ENCODE measurements around the gene ALOXE3. TPM values are rescaled to one million over a fixed set of nuclear protein-coding genes. Genes with fewer than 3 reads are reported as not detected.

Gene ALOXE3
- total and polyA plus RNA-seq, 4 donors, result not detected

DNA sequence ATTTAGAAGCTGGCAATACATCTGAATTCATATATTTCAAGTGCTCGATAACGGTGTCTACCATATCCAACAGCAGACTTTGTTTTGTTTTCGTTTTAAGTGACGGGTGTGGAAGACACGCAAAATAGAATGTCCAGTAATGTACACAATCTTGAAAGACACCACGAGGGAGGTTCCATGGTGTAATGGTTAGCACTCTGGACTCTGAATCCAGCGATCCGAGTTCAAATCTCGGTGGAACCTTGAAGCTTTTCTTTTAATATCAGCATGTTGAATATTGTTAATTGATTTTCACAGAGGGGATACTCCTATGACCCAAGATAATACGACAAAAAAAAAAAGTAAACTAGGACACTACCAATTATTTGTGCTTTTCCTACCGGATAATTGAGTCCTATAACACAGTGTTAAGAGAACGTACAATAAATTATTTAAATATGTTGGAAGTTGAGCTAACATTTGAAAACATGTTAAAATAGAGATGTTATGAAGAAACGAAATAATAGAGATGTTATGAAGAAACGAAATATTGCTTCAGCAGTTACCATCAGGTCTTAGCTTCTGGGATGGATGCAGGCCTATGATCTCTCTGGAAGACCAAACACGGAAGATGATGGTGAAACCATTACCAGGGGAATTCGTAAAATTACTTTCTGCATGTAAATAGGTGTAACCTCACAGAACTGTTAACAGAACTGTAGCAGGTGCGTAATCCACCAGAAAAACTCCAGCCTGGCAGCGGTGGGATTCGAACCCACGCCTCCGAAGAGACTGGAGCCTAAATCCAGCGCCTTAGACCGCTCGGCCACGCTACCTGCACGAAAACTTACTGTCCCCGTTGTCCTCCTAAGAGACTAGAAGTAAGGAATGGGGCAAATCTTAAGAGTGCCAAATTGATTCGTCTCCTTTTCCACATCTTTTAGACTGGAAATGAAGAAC is 1.5 kb upstream of the ALOXE3 start:
- under 1% methylated on average over 28 of the region's 28 CpGs for WGBS
- DNase-seq (ENCODE audit: low spot score), result peak; percentile 89
- H3K9me3 ChIP-seq (ENCODE audit: control insufficient read depth in 4 of 4, low read length in 3 of 4), result no peaks in the 10 kb centered on the region
- TF ChIP-seq FOXA1 (IDR thresholded peaks at IDR 0.05), result no peak
- TF ChIP-seq, protein P1, sequence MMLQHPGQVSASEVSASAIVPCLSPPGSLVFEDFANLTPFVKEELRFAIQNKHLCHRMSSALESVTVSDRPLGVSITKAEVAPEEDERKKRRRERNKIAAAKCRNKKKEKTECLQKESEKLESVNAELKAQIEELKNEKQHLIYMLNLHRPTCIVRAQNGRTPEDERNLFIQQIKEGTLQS (IDR thresholded peaks at IDR 0.05), result peak; percentile 99
- no peak for TF ChIP-seq GABPA (IDR thresholded peaks at IDR 0.05 in 1 of 2, conservative IDR thresholded peaks at IDR 0.05 in 1 of 2)
- TF ChIP-seq, protein P2, sequence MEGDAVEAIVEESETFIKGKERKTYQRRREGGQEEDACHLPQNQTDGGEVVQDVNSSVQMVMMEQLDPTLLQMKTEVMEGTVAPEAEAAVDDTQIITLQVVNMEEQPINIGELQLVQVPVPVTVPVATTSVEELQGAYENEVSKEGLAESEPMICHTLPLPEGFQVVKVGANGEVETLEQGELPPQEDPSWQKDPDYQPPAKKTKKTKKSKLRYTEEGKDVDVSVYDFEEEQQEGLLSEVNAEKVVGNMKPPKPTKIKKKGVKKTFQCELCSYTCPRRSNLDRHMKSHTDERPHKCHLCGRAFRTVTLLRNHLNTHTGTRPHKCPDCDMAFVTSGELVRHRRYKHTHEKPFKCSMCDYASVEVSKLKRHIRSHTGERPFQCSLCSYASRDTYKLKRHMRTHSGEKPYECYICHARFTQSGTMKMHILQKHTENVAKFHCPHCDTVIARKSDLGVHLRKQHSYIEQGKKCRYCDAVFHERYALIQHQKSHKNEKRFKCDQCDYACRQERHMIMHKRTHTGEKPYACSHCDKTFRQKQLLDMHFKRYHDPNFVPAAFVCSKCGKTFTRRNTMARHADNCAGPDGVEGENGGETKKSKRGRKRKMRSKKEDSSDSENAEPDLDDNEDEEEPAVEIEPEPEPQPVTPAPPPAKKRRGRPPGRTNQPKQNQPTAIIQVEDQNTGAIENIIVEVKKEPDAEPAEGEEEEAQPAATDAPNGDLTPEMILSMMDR (IDR thresholded peaks at IDR 0.05; ENCODE audit: low read depth, low read length, missing input control), result peak; percentile 6
- no peak for TF ChIP-seq HNF4A (conservative IDR thresholded peaks at IDR 0.05)
- TF ChIP-seq JUND (IDR thresholded peaks at IDR 0.05), result peak in 1 of 2 donors; percentile 21
- no peak for TF ChIP-seq TAF1 (conservative IDR thresholded peaks at IDR 0.05)
- no peak for TF ChIP-seq FOXA2 (IDR thresholded peaks at IDR 0.05)
- peak; percentile 24 for TF ChIP-seq HNF4G (IDR thresholded peaks at IDR 0.05)
- TF ChIP-seq ZBTB33 (IDR thresholded peaks at IDR 0.05), result no peak
- no peak for TF ChIP-seq EGR1 (IDR thresholded peaks at IDR 0.05; ENCODE audit: low read depth in 2 of 2)
- TF ChIP-seq RAD21 (IDR thresholded peaks at IDR 0.05), result no peak
- no peak for TF ChIP-seq YY1 (IDR thresholded peaks at IDR 0.05)
- TF ChIP-seq RXRA (IDR thresholded peaks at IDR 0.05), result no peak
- TF ChIP-seq NR2F2 (IDR thresholded peaks at IDR 0.05), result peak; percentile 19
- TF ChIP-seq, protein P3, sequence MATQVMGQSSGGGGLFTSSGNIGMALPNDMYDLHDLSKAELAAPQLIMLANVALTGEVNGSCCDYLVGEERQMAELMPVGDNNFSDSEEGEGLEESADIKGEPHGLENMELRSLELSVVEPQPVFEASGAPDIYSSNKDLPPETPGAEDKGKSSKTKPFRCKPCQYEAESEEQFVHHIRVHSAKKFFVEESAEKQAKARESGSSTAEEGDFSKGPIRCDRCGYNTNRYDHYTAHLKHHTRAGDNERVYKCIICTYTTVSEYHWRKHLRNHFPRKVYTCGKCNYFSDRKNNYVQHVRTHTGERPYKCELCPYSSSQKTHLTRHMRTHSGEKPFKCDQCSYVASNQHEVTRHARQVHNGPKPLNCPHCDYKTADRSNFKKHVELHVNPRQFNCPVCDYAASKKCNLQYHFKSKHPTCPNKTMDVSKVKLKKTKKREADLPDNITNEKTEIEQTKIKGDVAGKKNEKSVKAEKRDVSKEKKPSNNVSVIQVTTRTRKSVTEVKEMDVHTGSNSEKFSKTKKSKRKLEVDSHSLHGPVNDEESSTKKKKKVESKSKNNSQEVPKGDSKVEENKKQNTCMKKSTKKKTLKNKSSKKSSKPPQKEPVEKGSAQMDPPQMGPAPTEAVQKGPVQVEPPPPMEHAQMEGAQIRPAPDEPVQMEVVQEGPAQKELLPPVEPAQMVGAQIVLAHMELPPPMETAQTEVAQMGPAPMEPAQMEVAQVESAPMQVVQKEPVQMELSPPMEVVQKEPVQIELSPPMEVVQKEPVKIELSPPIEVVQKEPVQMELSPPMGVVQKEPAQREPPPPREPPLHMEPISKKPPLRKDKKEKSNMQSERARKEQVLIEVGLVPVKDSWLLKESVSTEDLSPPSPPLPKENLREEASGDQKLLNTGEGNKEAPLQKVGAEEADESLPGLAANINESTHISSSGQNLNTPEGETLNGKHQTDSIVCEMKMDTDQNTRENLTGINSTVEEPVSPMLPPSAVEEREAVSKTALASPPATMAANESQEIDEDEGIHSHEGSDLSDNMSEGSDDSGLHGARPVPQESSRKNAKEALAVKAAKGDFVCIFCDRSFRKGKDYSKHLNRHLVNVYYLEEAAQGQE (IDR thresholded peaks at IDR 0.05), result peak; percentile 20
- no peak for TF ChIP-seq SP1 (IDR thresholded peaks at IDR 0.05)
- peak; percentile 71 for TF ChIP-seq MAX (IDR thresholded peaks at IDR 0.05)
- peak overlapping the region; percentile 36 to 73 for H3K9ac ChIP-seq (ENCODE audit: low read depth in 1 of 2, low read length in 2 of 2)
- H3K36me3 ChIP-seq (ENCODE audit: control insufficient read depth in 4 of 4, insufficient read depth in 3 of 4, low read depth in 1 of 4, low read length in 3 of 4), result no peaks in the 10 kb centered on the region
- peak overlapping the region; percentile 15 to 59 for H3K27ac ChIP-seq (ENCODE audit: low read depth in 1 of 2, low read length in 2 of 2)
- H3K27me3 ChIP-seq (ENCODE audit: control insufficient read depth in 4 of 4, insufficient read depth in 4 of 4, low read length in 3 of 4), result peaks cover 5 to 28% (median 6%) of the 10 kb centered on the region in 4 donors
- peaks cover 23 to 65% (median 59%) of the 10 kb centered on the region in 4 donors for H3K4me1 ChIP-seq (ENCODE audit: control insufficient read depth in 4 of 4, insufficient read depth in 4 of 4, low read length in 3 of 4)
- H3K4me3 ChIP-seq (ENCODE audit: low read depth in 1 of 3, low read length in 3 of 3), result peak overlapping the region; percentile 15 to 43 (median 31)

Data from liver (tissue), 9 donors.